A549 (cell line): ENCODE measurements around the gene FAAH. TPM values are rescaled to one million over a fixed set of nuclear protein-coding genes. Genes with fewer than 3 reads are reported as not detected.

Source experiments
- ATAC-seq, 2 experiments: fragments of 200-7000 bp in 1 of 2; fragments of >200 bp in 1 of 2; cut with Nextera tagmentation in 1 of 2; cut with Tn5 transposase in 1 of 2; 3 replicates each; pipeline versions ENCODE4 v1.8.0 to v1.9.1; 2018 to 2020; ENCODE audit warnings: mild to moderate bottlenecking in 1 of 2, moderate library complexity in 1 of 2
- CTCF ChIA-PET: fragments of 300-600 bp; sonication (Branson Sonifier 250); formaldehyde crosslinking; extraction: SDS; loops from one replicate; lab custom pipeline; 2021; ENCODE audit warnings: antibody characterized with exemption, inconsistent platforms; lab: Yijun Ruan, JAX
- POLR2A ChIA-PET: fragments of 350-600 bp; formaldehyde crosslinking; extraction: SDS; loops from one replicate; lab custom pipeline; 2021; ENCODE audit warnings: antibody characterized with exemption, inconsistent platforms; lab: Yijun Ruan, JAX
- DNase-seq, 2 experiments: peaks; one replicate each; pipeline versions ENCODE4 v3.0.0 to v3.0.0-alpha.2; 2011 to 2016; ENCODE audit warnings: low read depth in 1 of 2, low spot score in 1 of 2
- FAIRE-seq: peaks from 2 replicates; lab custom pipeline; 2011; peaks lifted over from hg19 to GRCh38; lab: Jason Lieb, UNC
- H3K27ac ChIP-seq, 2 experiments: fragments of >200 bp; sonication (Bioruptor Twin); formaldehyde crosslinking; 3 replicates each; pipeline ENCODE4 v1.5.1; 2016 to 2017
- H3K4me1 ChIP-seq: fragments of >200 bp; sonication (Bioruptor Twin); formaldehyde crosslinking; 3 replicates; pipeline ENCODE4 v1.6.1; 2016
- H3K4me2 ChIP-seq: fragments of >200 bp; sonication (Bioruptor Twin); formaldehyde crosslinking; 3 replicates; pipeline ENCODE4 v1.6.1; 2016
- H3K4me3 ChIP-seq: fragments of >200 bp; sonication (Bioruptor Twin); formaldehyde crosslinking; 3 replicates; pipeline ENCODE4 v1.5.1; 2016
- H3K9me3 ChIP-seq: fragments of >200 bp; sonication (Bioruptor Twin); formaldehyde crosslinking; 3 replicates; pipeline ENCODE4 v1.6.1; 2016
- CBX8 ChIP-seq: fragments of 200-600 bp; sonication (generic); IDR thresholded peaks from 2 replicates; pipeline ENCODE4 v1.6.1; 2016
- CEBPB ChIP-seq, 2 experiments: fragments of >200 bp in 1 of 2; sonication (Bioruptor Twin) in 1 of 2; formaldehyde crosslinking in 1 of 2; IDR thresholded peaks; 2 replicates each; pipeline ENCODE4 v1.6.1; 2012 to 2016
- CHD4 ChIP-seq: fragments of 200-600 bp; sonication (generic); IDR thresholded peaks from 2 replicates; pipeline ENCODE4 v1.6.1; 2016; ENCODE audit warnings: antibody characterized with exemption, mild to moderate bottlenecking, borderline replicate concordance
- EHMT2 ChIP-seq: fragments of 200-600 bp; sonication (generic); IDR thresholded peaks from 2 replicates; pipeline ENCODE4 v1.6.1; 2016; ENCODE audit warnings: antibody characterized with exemption, low read depth, mild to moderate bottlenecking, moderate library complexity
- ESRRA ChIP-seq: fragments of 150-350 bp; IDR thresholded peaks from 2 replicates; pipeline ENCODE4 v1.6.1; 2014; ENCODE audit warnings: mild to moderate bottlenecking, low read length, borderline replicate concordance
- FOSL2 ChIP-seq, 2 experiments: fragments of 450-650 bp in 1 of 2; fragments of >200 bp in 1 of 2; sonication (Bioruptor Twin) in 1 of 2; formaldehyde crosslinking; IDR thresholded peaks; 2 replicates each; pipeline versions ENCODE4 v1.5.0 to v1.6.1; 2016 to 2020; ENCODE audit warnings: mild to moderate bottlenecking in 1 of 2, moderate library complexity in 1 of 2
- HOXA7 ChIP-seq: fragments of 250-450 bp; sonication (Bioruptor Pico); IDR thresholded peaks from 2 replicates; pipeline ENCODE4 v1.5.0; 2020; ENCODE audit warnings: mild to moderate bottlenecking, moderate library complexity
- HOXB13 ChIP-seq: fragments of 250-450 bp; sonication (Bioruptor Pico); IDR thresholded peaks from 2 replicates; pipeline ENCODE4 v1.5.0; 2020; ENCODE audit warnings: low read depth, mild to moderate bottlenecking, moderate library complexity
- JUN ChIP-seq, 2 experiments: fragments of >200 bp; sonication (Bioruptor Twin); formaldehyde crosslinking; IDR thresholded peaks; 2 replicates in 1 of 2; 3 replicates in 1 of 2; pipeline ENCODE4 v1.6.1; 2016 to 2017
- KDM5A ChIP-seq: fragments of 200-600 bp; sonication (generic); IDR thresholded peaks from 2 replicates; pipeline ENCODE4 v1.6.1; 2016; ENCODE audit warnings: antibody characterized with exemption, mild to moderate bottlenecking
- MAFK ChIP-seq: fragments of 450-650 bp; IDR thresholded peaks from 2 replicates; pipeline ENCODE4 v1.6.1; 2014; ENCODE audit not compliant: partially characterized antibody
- MYC ChIP-seq: IDR thresholded peaks from 2 replicates; pipeline ENCODE4 v1.6.1; 2012; ENCODE audit warnings: mild to moderate bottlenecking, inconsistent platforms, low read length, improper control_type of control experiment, borderline replicate concordance
- NR3C1 ChIP-seq: fragments of >200 bp; sonication (Bioruptor Twin); formaldehyde crosslinking; IDR thresholded peaks from 3 replicates; pipeline ENCODE4 v1.6.1; 2017
- POLR2AphosphoS2 ChIP-seq: conservative IDR thresholded peaks from 2 replicates; pipeline ENCODE4 v1.6.1; 2012; ENCODE audit warnings: low read length, improper control_type of control experiment, inconsistent platforms
- RARB ChIP-seq: fragments of 250-450 bp; sonication (Bioruptor Pico); IDR thresholded peaks from 2 replicates; pipeline ENCODE4 v1.8.0; 2021; ENCODE audit warnings: mild to moderate bottlenecking, moderate library complexity
- RCOR1 ChIP-seq: fragments of 150-350 bp; IDR thresholded peaks from 2 replicates; pipeline ENCODE4 v1.6.1; 2014; ENCODE audit warnings: antibody characterized with exemption, low read length, low read depth
- RFX5 ChIP-seq: fragments of 450-650 bp; IDR thresholded peaks from 2 replicates; pipeline ENCODE4 v1.7.1; 2014; ENCODE audit warnings: antibody characterized with exemption, mild to moderate bottlenecking, moderate library complexity
- RNF2 ChIP-seq: fragments of 200-600 bp; sonication (generic); IDR thresholded peaks from 2 replicates; pipeline ENCODE4 v1.6.1; 2016; ENCODE audit warnings: low read depth, mild to moderate bottlenecking, antibody characterized with exemption, moderate library complexity, borderline replicate concordance
- SMC3 ChIP-seq: fragments of >200 bp; sonication (Bioruptor Twin); formaldehyde crosslinking; IDR thresholded peaks from 3 replicates; pipeline ENCODE4 v1.6.1; 2018; ENCODE audit warnings: inconsistent platforms
- ZC3H11A ChIP-seq: fragments of 450-650 bp; IDR thresholded peaks from 2 replicates; pipeline ENCODE4 v1.6.1; 2014; ENCODE audit warnings: antibody characterized with exemption, mild to moderate bottlenecking
- ZNF302 ChIP-seq: fragments of 250-450 bp; sonication (Bioruptor Pico); IDR thresholded peaks from 2 replicates; pipeline ENCODE4 v1.9.0; 2021; ENCODE audit warnings: inconsistent platforms, mild to moderate bottlenecking, moderate library complexity
- WGBS: methylation state at CpG from one replicate; pipeline ENCODE4 v1.1.6; 2017; ENCODE audit errors: missing lambda C conversion rate; 5-methylcytosine and 5-hydroxymethylcytosine counted together
- polyA plus RNA-seq, 4 experiments: library from polyadenylated mRNA; depleted of rRNA in 3 of 4; stranded (reverse); fragments of >200 nt; fragmentation: RNase III in 1 of 4; extraction: RNeasy Plus Mini Kit Qiagen cat#74134 plus additional on column Dnase treatment in 1 of 4; gene quantifications; 2 replicates in 3 of 4; 3 replicates in 1 of 4; pipeline ENCODE4 v1.2.3, GENCODE V29; 2011 to 2017
- TF ChIP-seq, protein P1 (sequence below): fragments of >200 bp; sonication (Bioruptor Twin); formaldehyde crosslinking; IDR thresholded peaks from 3 replicates; pipeline ENCODE4 v1.5.1; 2016
- TF ChIP-seq, protein P2 (sequence below): IDR thresholded peaks from 2 replicates; pipeline ENCODE4 v1.6.1; 2012
- TF ChIP-seq, protein P3 (sequence below): IDR thresholded peaks from 2 replicates; pipeline ENCODE4 v1.6.1; 2012
- TF ChIP-seq, protein P4 (sequence below): fragments of 250-450 bp; sonication (Bioruptor Pico); IDR thresholded peaks from 2 replicates; pipeline ENCODE4 v1.5.0; 2021; ENCODE audit warnings: mild to moderate bottlenecking, moderate library complexity, borderline replicate concordance
- TF ChIP-seq, protein P5 (sequence below): IDR thresholded peaks from 2 replicates; pipeline ENCODE4 v1.6.1; 2012; ENCODE audit warnings: low read depth, borderline replicate concordance

FAAH gene
- polyA plus RNA-seq, 2 of the 4 experiments (the other 2 are of a cell fraction): 1.2 to 1.3 TPM

DNA sequence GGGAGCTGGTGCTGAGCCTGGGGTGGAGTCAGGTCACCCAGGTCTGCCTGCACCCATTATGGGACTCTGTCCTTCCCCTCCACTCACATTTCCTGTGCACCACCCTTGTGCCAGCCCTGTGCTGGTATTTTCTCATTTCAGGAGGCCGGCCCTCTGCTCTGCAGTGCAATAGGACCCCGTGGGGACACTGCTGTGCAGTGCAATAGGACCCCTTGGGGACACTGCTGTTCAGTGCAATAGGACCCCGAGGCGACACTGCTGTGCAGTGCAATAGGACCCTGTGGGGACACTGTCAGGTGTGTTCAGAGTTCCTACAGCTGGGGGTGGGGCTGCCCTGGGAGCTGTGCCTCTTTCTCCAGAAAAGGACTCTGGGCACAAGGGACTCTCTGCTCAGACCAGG, 59.3 kb downstream of the FAAH start:
- ChIA-PET POLR2A (no interaction called here), CTCF (interaction anchor here (1.3 to 12.1 kb wide), 2 partner anchors 24 to 77 kb away, joined by 4 to 235 read pairs; a partner anchor contains a TSS)
- TF ChIP-seq, protein P1, sequence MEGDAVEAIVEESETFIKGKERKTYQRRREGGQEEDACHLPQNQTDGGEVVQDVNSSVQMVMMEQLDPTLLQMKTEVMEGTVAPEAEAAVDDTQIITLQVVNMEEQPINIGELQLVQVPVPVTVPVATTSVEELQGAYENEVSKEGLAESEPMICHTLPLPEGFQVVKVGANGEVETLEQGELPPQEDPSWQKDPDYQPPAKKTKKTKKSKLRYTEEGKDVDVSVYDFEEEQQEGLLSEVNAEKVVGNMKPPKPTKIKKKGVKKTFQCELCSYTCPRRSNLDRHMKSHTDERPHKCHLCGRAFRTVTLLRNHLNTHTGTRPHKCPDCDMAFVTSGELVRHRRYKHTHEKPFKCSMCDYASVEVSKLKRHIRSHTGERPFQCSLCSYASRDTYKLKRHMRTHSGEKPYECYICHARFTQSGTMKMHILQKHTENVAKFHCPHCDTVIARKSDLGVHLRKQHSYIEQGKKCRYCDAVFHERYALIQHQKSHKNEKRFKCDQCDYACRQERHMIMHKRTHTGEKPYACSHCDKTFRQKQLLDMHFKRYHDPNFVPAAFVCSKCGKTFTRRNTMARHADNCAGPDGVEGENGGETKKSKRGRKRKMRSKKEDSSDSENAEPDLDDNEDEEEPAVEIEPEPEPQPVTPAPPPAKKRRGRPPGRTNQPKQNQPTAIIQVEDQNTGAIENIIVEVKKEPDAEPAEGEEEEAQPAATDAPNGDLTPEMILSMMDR: no peak
- TF ChIP-seq MAFK (no peak), EHMT2 (no peak), RNF2 (no peak), FOSL2 (IDR thresholded peaks at IDR 0.05) (no peak), FOSL2 (CRISPR knock-in tag; IDR thresholded peaks at IDR 0.05) (no peak), RFX5 (no peak), ZNF302 (CRISPR knock-in tag) (no peak), NR3C1 (no peak)
- TF ChIP-seq, protein P2, sequence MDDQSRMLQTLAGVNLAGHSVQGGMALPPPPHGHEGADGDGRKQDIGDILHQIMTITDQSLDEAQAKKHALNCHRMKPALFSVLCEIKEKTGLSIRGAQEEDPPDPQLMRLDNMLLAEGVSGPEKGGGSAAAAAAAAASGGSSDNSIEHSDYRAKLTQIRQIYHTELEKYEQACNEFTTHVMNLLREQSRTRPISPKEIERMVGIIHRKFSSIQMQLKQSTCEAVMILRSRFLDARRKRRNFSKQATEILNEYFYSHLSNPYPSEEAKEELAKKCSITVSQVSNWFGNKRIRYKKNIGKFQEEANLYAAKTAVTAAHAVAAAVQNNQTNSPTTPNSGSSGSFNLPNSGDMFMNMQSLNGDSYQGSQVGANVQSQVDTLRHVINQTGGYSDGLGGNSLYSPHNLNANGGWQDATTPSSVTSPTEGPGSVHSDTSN: no peak
- 80% methylated on average over 1 of the region's 4 CpGs for WGBS
- FAIRE-seq (no peak), ATAC-seq (peak in 1 of 2 experiments; percentile 19; a peak in 1 of 6 replicates), DNase-seq (no peak)
- H3K4me2 ChIP-seq: no peak overlapping the region
- no peak overlapping the region for H3K4me3 ChIP-seq
- peaks cover 7% of the 10 kb centered on the region; the same call in 1 of the 3 replicates for H3K4me1 ChIP-seq
- no peaks in the 10 kb centered on the region for H3K9me3 ChIP-seq
- H3K27ac ChIP-seq: no peak overlapping the region

DNA sequence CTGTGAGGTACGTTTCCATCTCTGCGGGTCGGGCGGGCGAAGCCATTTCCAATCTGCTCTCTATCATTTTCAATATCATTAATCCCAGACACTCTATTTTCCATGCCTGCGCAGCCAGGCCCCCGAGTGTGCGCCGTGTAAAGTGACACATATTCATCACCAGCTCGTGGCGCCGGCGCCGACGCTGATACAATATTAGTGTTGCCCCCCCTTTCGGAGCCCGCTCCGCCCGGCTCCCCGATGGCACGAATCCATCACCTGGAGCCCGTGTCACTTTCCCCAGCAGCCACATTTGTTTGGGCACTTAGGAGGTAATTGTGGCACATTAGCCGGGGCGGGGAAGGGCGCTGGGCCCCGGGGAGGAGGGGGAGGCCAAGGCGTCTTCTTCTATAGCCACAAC, 61.8 kb downstream of the FAAH start:
- ChIA-PET POLR2A (no interaction called here), CTCF (interaction anchor here (1.1 to 1.4 kb wide), 2 partner anchors 9 to 21 kb away, joined by 4 to 8 read pairs; no protein-coding TSS in a partner anchor)
- TF ChIP-seq, protein P3, sequence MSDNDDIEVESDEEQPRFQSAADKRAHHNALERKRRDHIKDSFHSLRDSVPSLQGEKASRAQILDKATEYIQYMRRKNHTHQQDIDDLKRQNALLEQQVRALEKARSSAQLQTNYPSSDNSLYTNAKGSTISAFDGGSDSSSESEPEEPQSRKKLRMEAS: no peak
- TF ChIP-seq ZC3H11A (no peak), CHD4 (no peak), HOXA7 (CRISPR knock-in tag) (no peak), CBX8 (no peak), JUN (IDR thresholded peaks at IDR 0.05) (no peak), RCOR1 (no peak), RARB (CRISPR knock-in tag) (no peak), CEBPB (IDR thresholded peaks at IDR 0.05) (no peak), SMC3 (no peak), KDM5A (no peak), POLR2AphosphoS2 (no peak), HOXB13 (no peak), MYC (no peak), ESRRA (no peak)
- TF ChIP-seq, protein P4, sequence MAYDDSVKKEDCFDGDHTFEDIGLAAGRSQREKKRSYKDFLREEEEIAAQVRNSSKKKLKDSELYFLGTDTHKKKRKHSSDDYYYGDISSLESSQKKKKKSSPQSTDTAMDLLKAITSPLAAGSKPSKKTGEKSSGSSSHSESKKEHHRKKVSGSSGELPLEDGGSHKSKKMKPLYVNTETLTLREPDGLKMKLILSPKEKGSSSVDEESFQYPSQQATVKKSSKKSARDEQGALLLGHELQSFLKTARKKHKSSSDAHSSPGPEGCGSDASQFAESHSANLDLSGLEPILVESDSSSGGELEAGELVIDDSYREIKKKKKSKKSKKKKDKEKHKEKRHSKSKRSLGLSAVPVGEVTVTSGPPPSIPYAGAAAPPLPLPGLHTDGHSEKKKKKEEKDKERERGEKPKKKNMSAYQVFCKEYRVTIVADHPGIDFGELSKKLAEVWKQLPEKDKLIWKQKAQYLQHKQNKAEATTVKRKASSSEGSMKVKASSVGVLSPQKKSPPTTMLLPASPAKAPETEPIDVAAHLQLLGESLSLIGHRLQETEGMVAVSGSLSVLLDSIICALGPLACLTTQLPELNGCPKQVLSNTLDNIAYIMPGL: no peak
- TF ChIP-seq, protein P5, sequence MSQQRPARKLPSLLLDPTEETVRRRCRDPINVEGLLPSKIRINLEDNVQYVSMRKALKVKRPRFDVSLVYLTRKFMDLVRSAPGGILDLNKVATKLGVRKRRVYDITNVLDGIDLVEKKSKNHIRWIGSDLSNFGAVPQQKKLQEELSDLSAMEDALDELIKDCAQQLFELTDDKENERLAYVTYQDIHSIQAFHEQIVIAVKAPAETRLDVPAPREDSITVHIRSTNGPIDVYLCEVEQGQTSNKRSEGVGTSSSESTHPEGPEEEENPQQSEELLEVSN: no peak
- no peaks in the 10 kb centered on the region for H3K4me1 ChIP-seq
- 85% methylated on average over 22 of the region's 27 CpGs for WGBS
- no peak overlapping the region for H3K4me3 ChIP-seq
- no peak for FAIRE-seq
- H3K9me3 ChIP-seq: no peaks in the 10 kb centered on the region
- ATAC-seq: no peak
- no peak overlapping the region for H3K4me2 ChIP-seq
- H3K27ac ChIP-seq: no peak overlapping the region
- no peak for DNase-seq
